BJ (cell line): ENCODE measurements around the gene ZNF556. TPM values are rescaled to one million over a fixed set of nuclear protein-coding genes. Genes with fewer than 3 reads are reported as not detected.

Experiments used
- CTCF ChIA-PET: fragments of 350-600 bp; formaldehyde crosslinking; extraction: SDS; loops from one replicate; lab custom pipeline; 2021; ENCODE audit warnings: antibody characterized with exemption, inconsistent platforms; lab: Yijun Ruan, JAX
- POLR2A ChIA-PET: fragments of 300-600 bp; sonication (Branson Sonifier 250); formaldehyde crosslinking; extraction: SDS; loops from one replicate; lab custom pipeline; 2021; ENCODE audit warnings: antibody characterized with exemption; lab: Charles Lee
- DNase-seq: peaks from one replicate; pipeline ENCODE4 v3.0.0-alpha.2; 2011; ENCODE audit warnings: low read depth
- H3K27me3 ChIP-seq: 2 replicates; pipeline ENCODE4 v1.6.0; 2011; ENCODE audit warnings: low read length; ENCODE audit not compliant: control insufficient read depth, insufficient read depth
- H3K36me3 ChIP-seq: 2 replicates; pipeline ENCODE4 v1.5.1; 2011; ENCODE audit warnings: low read length; ENCODE audit not compliant: control insufficient read depth, insufficient read depth
- H3K4me3 ChIP-seq: 2 replicates; pipeline ENCODE4 v1.5.1; 2011; ENCODE audit warnings: low read depth, mild to moderate bottlenecking, control low read depth, low read length
- polyA minus RNA-seq: library from RNA; depleted of rRNA, polyadenylated mRNA; stranded (reverse); fragments of >200 nt; gene quantifications from 2 replicates; pipeline ENCODE4 v1.2.3, GENCODE V29; 2011; rRNA and poly(A)+ RNA removed
- polyA plus RNA-seq: library from polyadenylated mRNA; depleted of rRNA; stranded (reverse); fragments of >200 nt; gene quantifications from 2 replicates; pipeline ENCODE4 v1.2.3, GENCODE V29; 2011; rRNA removed
- TF ChIP-seq, protein P1 (sequence below): IDR thresholded peaks from 2 replicates; pipeline ENCODE4 v1.5.1; 2011; ENCODE audit warnings: low read depth, mild to moderate bottlenecking, control low read depth, inconsistent platforms, low read length, moderate library complexity; ENCODE audit not compliant: insufficient read depth

Gene ZNF556
- polyA plus RNA-seq (not detected in 2 replicates), polyA minus RNA-seq (not detected in 2 replicates)

DNA sequence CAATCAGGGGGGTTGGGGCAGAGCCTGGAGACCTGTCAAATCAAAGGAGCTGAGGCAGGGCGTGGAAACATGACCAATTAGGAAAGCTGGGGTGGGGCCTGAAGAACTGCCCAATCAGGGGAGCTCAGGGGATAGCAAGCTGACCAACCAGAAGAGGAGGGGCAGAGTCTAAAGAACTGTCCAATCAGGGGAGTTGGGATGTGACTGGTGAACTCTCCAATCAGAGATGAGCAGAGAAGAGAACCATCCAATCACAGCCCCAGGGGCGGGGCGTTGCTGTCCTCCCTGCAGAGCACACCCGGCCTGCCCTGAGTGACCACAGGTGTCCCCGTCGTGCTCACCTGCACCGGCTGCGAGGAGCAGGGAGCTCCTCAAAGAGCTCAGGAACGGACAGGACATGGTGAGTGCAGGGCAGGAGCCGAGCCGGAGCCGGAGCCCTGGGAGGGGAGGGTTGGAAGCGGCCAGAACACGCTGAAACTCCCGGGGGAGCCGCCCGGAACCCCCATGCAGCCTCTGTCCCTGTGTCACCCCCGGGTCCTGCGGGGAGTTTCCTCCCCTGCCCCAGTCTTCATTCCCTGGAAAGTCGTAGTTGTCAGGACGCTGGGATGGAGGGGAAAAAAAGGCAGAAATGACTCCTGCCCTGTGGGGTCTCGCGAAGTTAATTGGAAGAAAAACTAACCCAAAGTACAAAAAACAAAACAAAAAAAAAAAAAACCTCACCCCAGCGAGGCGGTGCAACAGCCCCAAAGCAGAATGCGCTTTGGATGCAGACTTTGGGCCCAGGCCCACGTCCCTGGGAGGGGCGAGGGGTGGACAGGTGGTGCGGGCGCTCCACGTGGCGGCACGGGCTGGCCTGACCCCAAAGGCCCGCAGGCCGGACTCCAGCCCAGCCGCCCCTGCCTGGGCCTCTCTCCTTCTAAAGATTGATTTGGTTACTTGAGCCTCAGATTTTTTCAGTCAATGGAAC, at the start of gene ZNF556:
ZNF556 (plus strand) TSS at position 311 of the 967 bp plus-strand sequence; CDS start at position 398, 87 bp downstream.
- Histone ChIP-seq H3K4me3 (no peak within 1 kb of the TSS), H3K36me3 (no peaks in the 10 kb centered on the region), H3K27me3 (no peaks in the 10 kb centered on the region)
- ChIA-PET POLR2A (no interaction called here), CTCF (interaction anchor here (0.7 to 1.9 kb wide), 4 partner anchors 12 to 57 kb away, joined by 3 to 11 read pairs (median 3); no protein-coding TSS in a partner anchor)
- TF ChIP-seq, protein P1, sequence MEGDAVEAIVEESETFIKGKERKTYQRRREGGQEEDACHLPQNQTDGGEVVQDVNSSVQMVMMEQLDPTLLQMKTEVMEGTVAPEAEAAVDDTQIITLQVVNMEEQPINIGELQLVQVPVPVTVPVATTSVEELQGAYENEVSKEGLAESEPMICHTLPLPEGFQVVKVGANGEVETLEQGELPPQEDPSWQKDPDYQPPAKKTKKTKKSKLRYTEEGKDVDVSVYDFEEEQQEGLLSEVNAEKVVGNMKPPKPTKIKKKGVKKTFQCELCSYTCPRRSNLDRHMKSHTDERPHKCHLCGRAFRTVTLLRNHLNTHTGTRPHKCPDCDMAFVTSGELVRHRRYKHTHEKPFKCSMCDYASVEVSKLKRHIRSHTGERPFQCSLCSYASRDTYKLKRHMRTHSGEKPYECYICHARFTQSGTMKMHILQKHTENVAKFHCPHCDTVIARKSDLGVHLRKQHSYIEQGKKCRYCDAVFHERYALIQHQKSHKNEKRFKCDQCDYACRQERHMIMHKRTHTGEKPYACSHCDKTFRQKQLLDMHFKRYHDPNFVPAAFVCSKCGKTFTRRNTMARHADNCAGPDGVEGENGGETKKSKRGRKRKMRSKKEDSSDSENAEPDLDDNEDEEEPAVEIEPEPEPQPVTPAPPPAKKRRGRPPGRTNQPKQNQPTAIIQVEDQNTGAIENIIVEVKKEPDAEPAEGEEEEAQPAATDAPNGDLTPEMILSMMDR: no peak
- no peak for DNase-seq

DNA sequence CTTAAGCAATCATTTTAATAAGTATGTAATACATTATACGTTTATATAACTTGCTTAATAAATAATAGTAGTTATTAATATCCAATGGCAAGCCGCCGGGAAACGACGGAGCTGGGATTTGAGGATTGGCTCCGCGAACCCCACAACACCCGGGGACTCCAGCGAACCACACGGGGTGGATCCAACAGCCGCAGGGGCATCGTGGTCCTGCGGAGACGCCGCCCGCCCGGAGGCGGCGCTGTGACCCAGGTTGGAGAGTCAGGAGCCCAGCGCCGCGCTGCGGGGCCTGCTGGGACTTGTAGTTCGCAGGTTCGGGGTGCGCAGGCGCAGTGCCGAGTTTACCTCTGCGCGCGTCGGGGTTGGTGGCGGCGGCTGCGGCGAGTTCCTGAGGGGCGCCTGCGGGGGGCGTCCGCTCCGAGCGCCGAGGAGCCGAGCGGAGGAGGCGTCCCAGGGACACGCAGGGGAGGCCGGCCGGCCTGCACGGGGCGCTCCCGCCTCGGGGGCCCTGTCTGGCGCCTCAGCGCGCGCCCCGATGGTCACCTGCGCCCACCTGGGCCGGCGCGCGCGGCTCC, 47.5 kb upstream of the ZNF556 start, which contains the start of gene ZNF554:
ZNF554 (plus strand) TSS at position 329 of the 572 bp plus-strand sequence; CDS start at position 533, 204 bp downstream.
- POLR2A ChIA-PET: no interaction called here
- TF ChIP-seq, protein P1: peak; percentile 99
- peaks cover 1% of the 10 kb centered on the region; the same call in 1 of the 2 replicates for H3K36me3 ChIP-seq
- no peaks in the 10 kb centered on the region for H3K27me3 ChIP-seq
- CTCF ChIA-PET: interaction anchor here (0.6 to 1.9 kb wide), 11 partner anchors 9 to 1777 kb away, joined by 3 to 9 read pairs (median 3); partner anchors contain the start of gene ZNF555
- H3K4me3 ChIP-seq: peak within 1 kb of the TSS; percentile 48
- peak; percentile 42 for DNase-seq

DNA sequence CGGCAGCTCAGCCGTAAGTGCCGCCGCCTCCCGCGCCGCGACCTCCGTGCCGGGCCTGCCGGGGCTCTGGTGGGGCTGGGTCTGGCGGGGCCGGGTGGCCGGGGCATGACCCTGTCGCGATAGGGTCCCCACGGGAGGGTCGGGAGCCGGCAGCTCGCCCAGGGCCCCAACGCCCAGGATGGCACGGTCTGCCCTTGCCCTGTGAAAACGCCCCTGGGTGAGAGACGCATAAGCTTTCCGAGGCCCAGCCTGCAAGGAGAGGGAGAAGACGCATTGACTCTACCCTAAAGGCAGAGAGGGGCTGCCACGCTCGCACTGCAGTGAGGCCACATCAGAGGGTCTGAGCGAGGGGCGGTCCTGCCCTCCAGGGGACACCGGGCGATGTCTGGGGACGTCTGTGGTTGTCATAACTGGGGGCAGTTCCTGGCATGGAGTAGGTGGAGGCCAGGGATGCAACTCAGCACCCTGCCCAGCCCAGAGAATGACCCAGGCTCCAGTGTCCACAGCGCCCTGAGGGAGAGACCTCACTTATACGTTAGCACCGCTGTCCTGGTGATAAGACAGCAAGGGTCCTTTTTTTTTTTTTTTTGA, 46.9 kb upstream of the ZNF556 start:
- Histone ChIP-seq H3K36me3 (peaks cover 1% of the 10 kb centered on the region; the same call in 1 of the 2 replicates), H3K27me3 (no peaks in the 10 kb centered on the region), H3K4me3 (peak overlapping the region; percentile 48)
- TF ChIP-seq, protein P1: no peak
- POLR2A ChIA-PET: no interaction called here
- CTCF ChIA-PET: interaction anchor here (0.7 to 1.9 kb wide), 5 partner anchors 15 to 1777 kb away, joined by 3 to 9 read pairs (median 4); no protein-coding TSS in a partner anchor
- no peak for DNase-seq

DNA sequence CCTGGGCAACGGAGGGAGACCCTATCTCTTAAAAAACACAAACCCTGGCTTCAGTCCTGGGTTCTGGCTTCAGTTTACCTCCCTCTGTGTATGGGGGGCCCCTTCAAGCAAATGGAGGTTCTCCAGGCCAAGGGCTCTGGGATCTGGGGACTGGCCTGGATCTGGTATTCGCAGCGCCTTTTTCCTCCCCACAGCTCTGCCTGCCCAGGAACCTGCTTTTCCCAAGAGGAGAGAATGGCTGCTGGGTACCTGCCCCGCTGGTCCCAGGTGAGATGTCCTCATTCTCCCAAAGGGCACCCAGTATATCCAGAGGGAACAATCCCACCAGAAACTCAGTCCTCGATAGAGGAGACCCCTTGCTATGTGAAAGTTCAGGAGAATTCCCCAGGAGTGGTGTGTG, 44.3 kb upstream of the ZNF556 start:
- no peak for DNase-seq
- Histone ChIP-seq H3K4me3 (no peak overlapping the region), H3K27me3 (no peaks in the 10 kb centered on the region), H3K36me3 (peaks cover 3% of the 10 kb centered on the region; the same call in 1 of the 2 replicates)
- POLR2A ChIA-PET: no interaction called here
- TF ChIP-seq, protein P1: no peak
- CTCF ChIA-PET: interaction anchor here (0.6 to 1.4 kb wide), 4 partner anchors 18 to 82 kb away, joined by 3 read pairs; partner anchors contain the start of gene ZNF555
